Neural progenitor cell (in vitro differentiated cells): ENCODE results near the gene NAV1. TPM values are rescaled to one million over a fixed set of nuclear protein-coding genes. Genes with fewer than 3 reads are reported as not detected.

Experiments used
- DNase-seq: peaks from one replicate; pipeline ENCODE4 v3.0.0-alpha.2; 2016; ENCODE audit warnings: low spot score
- H2AFZ ChIP-seq: fragments of 200-600 bp; sonication (generic); replicated peaks from 2 replicates; pipeline ENCODE4 v1.6.1; 2016; ENCODE audit warnings: antibody characterized with exemption
- H3F3A ChIP-seq: fragments of 200-600 bp; sonication (generic); 2 replicates; pipeline ENCODE4 v1.6.1; 2016; ENCODE audit warnings: antibody characterized with exemption, low read depth
- H3K27ac ChIP-seq: fragments of 200-600 bp; sonication (generic); 2 replicates; pipeline ENCODE4 v1.5.1; 2016; ENCODE audit warnings: mild to moderate bottlenecking
- H3K27me3 ChIP-seq: fragments of 200-600 bp; sonication (generic); 2 replicates; pipeline ENCODE4 v1.6.1; 2016; ENCODE audit warnings: mild to moderate bottlenecking, moderate library complexity
- H3K36me3 ChIP-seq: fragments of 200-600 bp; sonication (generic); 2 replicates; pipeline ENCODE4 v1.5.1; 2016
- H3K4me1 ChIP-seq: fragments of 200-600 bp; sonication (generic); 2 replicates; pipeline ENCODE4 v1.6.1; 2016; ENCODE audit warnings: mixed run types
- H3K4me2 ChIP-seq: fragments of 200-600 bp; sonication (generic); 2 replicates; pipeline ENCODE4 v1.6.1; 2016
- H3K4me3 ChIP-seq: fragments of 200-600 bp; sonication (generic); 2 replicates; pipeline ENCODE4 v1.5.1; 2016
- H3K79me2 ChIP-seq: fragments of 200-600 bp; sonication (generic); 2 replicates; pipeline ENCODE4 v1.6.1; 2016; ENCODE audit warnings: low read depth
- H3K9ac ChIP-seq: fragments of 200-600 bp; sonication (generic); 2 replicates; pipeline ENCODE4 v1.6.1; 2016
- H3K9me3 ChIP-seq: fragments of 200-600 bp; sonication (generic); 2 replicates; pipeline ENCODE4 v1.5.1; 2016; ENCODE audit warnings: low read depth
- H4K20me1 ChIP-seq: fragments of 200-600 bp; sonication (generic); 2 replicates; pipeline ENCODE4 v1.6.1; 2016; ENCODE audit warnings: low read depth
- H3K27ac Mint-ChIP-seq: 3 replicates; pipeline ENCODE4 v1.8.0; 2021; ENCODE audit warnings: mixed read lengths
- H3K27me3 Mint-ChIP-seq: 2 replicates; pipeline ENCODE4 v1.8.0; 2022; ENCODE audit warnings: low read depth, mild to moderate bottlenecking, inconsistent platforms, moderate library complexity, mixed read lengths; ENCODE audit not compliant: insufficient read depth
- H3K36me3 Mint-ChIP-seq: 3 replicates; pipeline ENCODE4 v1.8.0; 2021; ENCODE audit warnings: mixed read lengths
- H3K4me1 Mint-ChIP-seq: 3 replicates; pipeline ENCODE4 v1.8.0; 2021; ENCODE audit warnings: mixed read lengths
- H3K4me3 Mint-ChIP-seq: 3 replicates; pipeline ENCODE4 v1.8.0; 2021; ENCODE audit warnings: mild to moderate bottlenecking, moderate library complexity, mixed read lengths
- H3K9me3 Mint-ChIP-seq: 3 replicates; pipeline ENCODE4 v1.8.0; 2020; ENCODE audit warnings: mixed read lengths
- EZH2 ChIP-seq: fragments of 200-600 bp; sonication (generic); IDR thresholded peaks from 2 replicates; pipeline ENCODE4 v1.6.1; 2017; ENCODE audit warnings: antibody characterized with exemption, mild to moderate bottlenecking, moderate library complexity
- EZH2phosphoT487 ChIP-seq: fragments of 200-600 bp; sonication (generic); IDR thresholded peaks from 2 replicates; pipeline ENCODE4 v1.6.1; 2017; ENCODE audit warnings: antibody characterized with exemption
- total RNA-seq: library from RNA; depleted of rRNA; stranded (reverse); fragments of >200 nt; gene quantifications from 2 replicates; pipeline ENCODE4 v1.2.3, GENCODE V29; 2015; ENCODE audit warnings: low replicate concordance
- TF ChIP-seq, protein P1 (sequence below): fragments of 200-600 bp; sonication (generic); IDR thresholded peaks from 2 replicates; pipeline ENCODE4 v1.5.1; 2017; ENCODE audit warnings: antibody characterized with exemption, mild to moderate bottlenecking

Gene NAV1
- total RNA-seq, 1 donor from 2014 or later: 60.7 TPM

- Mint-ChIP-seq H3K27me3 (peaks cover 29% of the 10 kb centered on the region), H3K9me3 (no peaks in the 10 kb centered on the region), H3K4me1 (peaks cover 45% of the 10 kb centered on the region), H3K36me3 (peaks cover 4% of the 10 kb centered on the region), H3K4me3 (peak overlapping the region; percentile 81), H3K27ac (no peak overlapping the region)
- H3K79me2 ChIP-seq: no peaks in the 10 kb centered on the region
- peak overlapping the region; percentile 94 for H3K4me2 ChIP-seq
- no peaks in the 10 kb centered on the region for H3K36me3 ChIP-seq
- DNase-seq: peak; percentile 38
- H3K9me3 ChIP-seq: no peaks in the 10 kb centered on the region
- H3F3A ChIP-seq: peaks cover 18% of the 10 kb centered on the region
- H4K20me1 ChIP-seq: peaks cover 13% of the 10 kb centered on the region
- TF ChIP-seq EZH2: no peak
- no peak for TF ChIP-seq EZH2phosphoT487
- TF ChIP-seq, protein P1, sequence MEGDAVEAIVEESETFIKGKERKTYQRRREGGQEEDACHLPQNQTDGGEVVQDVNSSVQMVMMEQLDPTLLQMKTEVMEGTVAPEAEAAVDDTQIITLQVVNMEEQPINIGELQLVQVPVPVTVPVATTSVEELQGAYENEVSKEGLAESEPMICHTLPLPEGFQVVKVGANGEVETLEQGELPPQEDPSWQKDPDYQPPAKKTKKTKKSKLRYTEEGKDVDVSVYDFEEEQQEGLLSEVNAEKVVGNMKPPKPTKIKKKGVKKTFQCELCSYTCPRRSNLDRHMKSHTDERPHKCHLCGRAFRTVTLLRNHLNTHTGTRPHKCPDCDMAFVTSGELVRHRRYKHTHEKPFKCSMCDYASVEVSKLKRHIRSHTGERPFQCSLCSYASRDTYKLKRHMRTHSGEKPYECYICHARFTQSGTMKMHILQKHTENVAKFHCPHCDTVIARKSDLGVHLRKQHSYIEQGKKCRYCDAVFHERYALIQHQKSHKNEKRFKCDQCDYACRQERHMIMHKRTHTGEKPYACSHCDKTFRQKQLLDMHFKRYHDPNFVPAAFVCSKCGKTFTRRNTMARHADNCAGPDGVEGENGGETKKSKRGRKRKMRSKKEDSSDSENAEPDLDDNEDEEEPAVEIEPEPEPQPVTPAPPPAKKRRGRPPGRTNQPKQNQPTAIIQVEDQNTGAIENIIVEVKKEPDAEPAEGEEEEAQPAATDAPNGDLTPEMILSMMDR: no peak
- H2AFZ ChIP-seq: peak overlapping the region; percentile 86
- peaks cover 16% of the 10 kb centered on the region for H3K4me1 ChIP-seq
- H3K9ac ChIP-seq: no peak overlapping the region
- peak overlapping the region; percentile 70 for H3K4me3 ChIP-seq
- H3K27me3 ChIP-seq: peaks cover 71% of the 10 kb centered on the region
- no peak overlapping the region for H3K27ac ChIP-seq
These were observed 876 bp upstream of the NAV1 start for GRCh38 chr1:201537891-201538611.

- Histone ChIP-seq H3K79me2 (no peaks in the 10 kb centered on the region), H3K4me3 (peak overlapping the region; percentile 70), H3K27me3 (peaks cover 76% of the 10 kb centered on the region), H3F3A (peaks cover 21% of the 10 kb centered on the region), H3K27ac (no peak overlapping the region), H3K9me3 (no peaks in the 10 kb centered on the region), H3K4me2 (peak overlapping the region; percentile 94), H2AFZ (peak overlapping the region; percentile 86), H4K20me1 (peaks cover 13% of the 10 kb centered on the region), H3K36me3 (no peaks in the 10 kb centered on the region), H3K4me1 (peaks cover 28% of the 10 kb centered on the region), H3K9ac (no peak overlapping the region)
- no peak overlapping the region for H3K27ac Mint-ChIP-seq
- H3K36me3 Mint-ChIP-seq: peaks cover 4% of the 10 kb centered on the region
- H3K27me3 Mint-ChIP-seq: peaks cover 28% of the 10 kb centered on the region
- peak; percentile 73 for DNase-seq
- no peaks in the 10 kb centered on the region for H3K9me3 Mint-ChIP-seq
- H3K4me3 Mint-ChIP-seq: peak overlapping the region; percentile 93
- peaks cover 49% of the 10 kb centered on the region for H3K4me1 Mint-ChIP-seq
- TF ChIP-seq EZH2phosphoT487: peak; percentile 72
- TF ChIP-seq, protein P1: no peak
- peak; percentile 88 for TF ChIP-seq EZH2
These were observed 869 bp downstream of the NAV1 start for GRCh38 chr1:201539561-201540431.

DNA sequence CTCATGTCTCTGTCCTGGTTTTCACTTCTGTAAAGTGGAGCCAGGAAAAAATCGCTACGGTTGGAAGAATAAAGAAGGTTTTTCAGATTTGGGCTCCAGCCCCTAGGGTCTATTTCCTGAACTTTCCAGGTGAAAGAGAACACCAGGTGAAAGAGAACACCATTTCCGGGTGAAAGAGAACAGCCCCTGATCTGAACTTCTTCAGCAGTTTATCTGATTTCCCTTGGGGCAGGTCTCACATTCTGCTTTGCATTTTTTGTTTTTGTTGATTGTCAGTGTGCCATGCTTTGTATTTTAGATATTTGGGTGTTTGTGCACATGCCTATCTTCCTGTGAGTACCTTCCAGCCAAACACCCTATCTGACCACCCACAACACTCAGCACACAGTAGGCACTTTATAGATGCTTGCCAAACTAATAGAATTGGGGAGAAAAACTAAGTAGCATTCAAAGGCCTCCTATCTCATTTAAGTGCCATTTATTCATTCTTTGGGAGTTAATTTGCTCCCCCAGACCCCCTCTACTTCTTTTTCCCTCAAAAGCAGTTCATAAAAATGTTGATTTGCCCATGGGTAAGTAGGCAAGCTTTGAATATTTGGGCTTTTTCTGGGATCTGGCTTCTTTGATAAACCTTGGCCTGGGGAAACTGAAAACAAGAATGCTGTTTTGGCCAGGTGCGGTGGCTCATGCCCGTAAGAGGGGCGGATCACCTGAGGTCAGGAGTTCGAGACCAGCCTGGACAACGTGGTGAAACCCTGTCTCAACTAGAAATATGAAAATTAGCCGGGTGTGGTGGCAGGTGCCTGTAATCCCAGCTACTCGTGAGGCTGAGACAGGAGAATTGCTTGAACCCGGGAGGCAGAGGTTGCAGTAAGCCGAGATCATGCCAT is 2.2 kb downstream of the NAV1 start:
- Histone ChIP-seq H3K9ac (no peak overlapping the region), H3K9me3 (no peaks in the 10 kb centered on the region), H3K4me3 (no peak overlapping the region), H3K27me3 (peaks cover 79% of the 10 kb centered on the region), H3K79me2 (no peaks in the 10 kb centered on the region), H3F3A (peaks cover 29% of the 10 kb centered on the region), H3K4me1 (peaks cover 35% of the 10 kb centered on the region), H4K20me1 (peaks cover 13% of the 10 kb centered on the region), H3K4me2 (peak overlapping the region; percentile 94), H2AFZ (no peak overlapping the region), H3K27ac (no peak overlapping the region), H3K36me3 (no peaks in the 10 kb centered on the region)
- Mint-ChIP-seq H3K4me1 (peaks cover 46% of the 10 kb centered on the region), H3K9me3 (no peaks in the 10 kb centered on the region), H3K4me3 (peak overlapping the region; percentile 93), H3K27ac (no peak overlapping the region), H3K36me3 (peaks cover 4% of the 10 kb centered on the region), H3K27me3 (peaks cover 28% of the 10 kb centered on the region)
- TF ChIP-seq, protein P1: no peak
- TF ChIP-seq EZH2phosphoT487 (no peak), EZH2 (no peak)
- DNase-seq: no peak
